ENCODE data around the gene CTNNA2. TPM values are rescaled to one million over a fixed set of nuclear protein-coding genes. Genes with fewer than 3 reads are reported as not detected.

CTNNA2 gene
- total and polyA plus RNA-seq, 2 of the 8 experiments (the other 6 are each of a cell fraction or from before 2014, with no cell fraction given), result 3.9 to 9.0 TPM

- FAIRE-seq, result no peak
- Histone ChIP-seq H3K79me2 (ENCODE audit: control insufficient read depth in 1 of 2, insufficient read depth in 2 of 2, low read length in 2 of 2) (no peaks in the 10 kb centered on the region), H4K5ac (ENCODE audit: insufficient read length, low read depth, low read length) (no peak overlapping the region), H3K23ac (ENCODE audit: insufficient read length) (no peak overlapping the region), H3K18ac (ENCODE audit: extremely low read depth, low read length) (no peak overlapping the region), H3K27ac (ENCODE audit: low read depth, low read length) (no peak overlapping the region), H3K4me1 (replicated peaks in 1 of 4; ENCODE audit: control insufficient read depth in 3 of 4, insufficient read depth in 4 of 4, low read length in 3 of 4) (no peaks in the 10 kb centered on the region; a peak in 1 of 7 replicates), H3K79me1 (ENCODE audit: low read depth, low read length) (no peaks in the 10 kb centered on the region), H4K20me1 (replicated peaks in 1 of 2; ENCODE audit: control insufficient read depth in 1 of 2, insufficient read depth in 2 of 2, low read length in 2 of 2) (no peaks in the 10 kb centered on the region), H3K9ac (replicated peaks in 1 of 4; ENCODE audit: extremely low read depth in 1 of 4, low read depth in 3 of 4, low read length in 3 of 4) (no peak overlapping the region), H3K9me3 (ENCODE audit: insufficient read depth in 2 of 2, low read depth in 1 of 2, low read length in 1 of 2) (peaks cover 5 to 18% of the 10 kb centered on the region in 2 experiments; a peak in 3 of 4 replicates), H2BK12ac (ENCODE audit: low read depth, low read length) (no peak overlapping the region), H2AK5ac (ENCODE audit: low read depth, low read length) (no peak overlapping the region), H2AFZ (ENCODE audit: low read length) (no peak overlapping the region), H2BK5ac (ENCODE audit: low read depth, low read length) (no peak overlapping the region), H3K27me3 (replicated peaks in 1 of 4; ENCODE audit: control insufficient read depth in 3 of 4, extremely low read depth in 1 of 4, insufficient read depth in 3 of 4, low read length in 3 of 4) (no peaks in the 10 kb centered on the region), H3K36me3 (ENCODE audit: control insufficient read depth in 2 of 4, insufficient read depth in 4 of 4, low read length in 3 of 4) (no peaks in the 10 kb centered on the region), H2BK15ac (ENCODE audit: low read length) (no peak overlapping the region), H2BK120ac (replicated peaks; ENCODE audit: low read depth, low read length) (no peak overlapping the region), H3K56ac (replicated peaks; ENCODE audit: insufficient read length, low read depth, low read length) (no peak overlapping the region), H2BK20ac (ENCODE audit: low read length) (no peak overlapping the region), H4K8ac (ENCODE audit: extremely low read depth, insufficient read depth, low read length) (no peak overlapping the region), H3K4me3 (ENCODE audit: extremely low read depth in 1 of 4, insufficient read depth in 2 of 4, low read depth in 3 of 4, low read length in 4 of 4) (no peak overlapping the region), H3K14ac (ENCODE audit: insufficient read length) (no peak overlapping the region), H3K4me2 (ENCODE audit: insufficient read depth in 1 of 2, low read depth in 2 of 2, low read length in 2 of 2) (no peak overlapping the region), H4K91ac (replicated peaks; ENCODE audit: insufficient read length, low read length) (no peak overlapping the region), H3K23me2 (ENCODE audit: low read depth, low read length) (no peaks in the 10 kb centered on the region), H3K4ac (replicated peaks; ENCODE audit: insufficient read length, low read depth, low read length) (no peak overlapping the region)
- DNase-seq (ENCODE audit: low read depth in 1 of 2, low spot score in 2 of 2), result no peak
- CTCF ChIA-PET (ENCODE audit: partially characterized antibody), result interaction anchor here (2.0 kb wide), 1 partner anchor 39 kb away, joined by 7 read pairs; no protein-coding TSS in a partner anchor
- TF ChIP-seq JUN (IDR thresholded peaks at IDR 0.05; ENCODE audit: low read depth, low read length) (no peak), CHD2 (IDR thresholded peaks at IDR 0.05; ENCODE audit: low read length) (no peak), POLR2A (IDR thresholded peaks at IDR 0.05; ENCODE audit: control extremely low read depth in 1 of 2, low read depth in 2 of 2, low read length in 2 of 2) (no peak), TAF1 (IDR thresholded peaks at IDR 0.05; ENCODE audit: low read depth, low read length) (no peak), HDAC2 (IDR thresholded peaks at IDR 0.05; ENCODE audit: borderline replicate concordance in 1 of 2, low read depth in 2 of 2, low read length in 2 of 2) (no peak), SIN3A (conservative IDR thresholded peaks at IDR 0.05 in 1 of 2, IDR thresholded peaks at IDR 0.05 in 1 of 2; ENCODE audit: low read depth in 1 of 2, low read length in 2 of 2) (no peak), KDM4A (IDR thresholded peaks at IDR 0.05; ENCODE audit: low read depth, low read length, severe bottlenecking) (no peak), SP4 (IDR thresholded peaks at IDR 0.05; ENCODE audit: low read length) (no peak)
- POLR2A ChIA-PET (ENCODE audit: partially characterized antibody), result no interaction called here
Observed at GRCh38 chr2:80199504-80199903, 686.7 kb downstream of the CTNNA2 start.

All from H1 (cell line).